HG03064 (cell line): ENCODE results near the gene A1BG.
A peak's percentile ranks its signal among the peaks of the same experiment; 100 is the strongest.
"Not testable (repeated sequence)": the region's sequence is repeated elsewhere in the genome, so short reads cannot be mapped to it uniquely, and the experiment has no call there.

Experiments
- ATAC-seq: cut with Tn5 transposase; IDR thresholded peaks from one replicate; pipeline ENCODE4 v1.9.1; 2021; ENCODE audit warnings: low read depth; ENCODE audit not compliant: unreplicated experiment

A1BG gene

DNA sequence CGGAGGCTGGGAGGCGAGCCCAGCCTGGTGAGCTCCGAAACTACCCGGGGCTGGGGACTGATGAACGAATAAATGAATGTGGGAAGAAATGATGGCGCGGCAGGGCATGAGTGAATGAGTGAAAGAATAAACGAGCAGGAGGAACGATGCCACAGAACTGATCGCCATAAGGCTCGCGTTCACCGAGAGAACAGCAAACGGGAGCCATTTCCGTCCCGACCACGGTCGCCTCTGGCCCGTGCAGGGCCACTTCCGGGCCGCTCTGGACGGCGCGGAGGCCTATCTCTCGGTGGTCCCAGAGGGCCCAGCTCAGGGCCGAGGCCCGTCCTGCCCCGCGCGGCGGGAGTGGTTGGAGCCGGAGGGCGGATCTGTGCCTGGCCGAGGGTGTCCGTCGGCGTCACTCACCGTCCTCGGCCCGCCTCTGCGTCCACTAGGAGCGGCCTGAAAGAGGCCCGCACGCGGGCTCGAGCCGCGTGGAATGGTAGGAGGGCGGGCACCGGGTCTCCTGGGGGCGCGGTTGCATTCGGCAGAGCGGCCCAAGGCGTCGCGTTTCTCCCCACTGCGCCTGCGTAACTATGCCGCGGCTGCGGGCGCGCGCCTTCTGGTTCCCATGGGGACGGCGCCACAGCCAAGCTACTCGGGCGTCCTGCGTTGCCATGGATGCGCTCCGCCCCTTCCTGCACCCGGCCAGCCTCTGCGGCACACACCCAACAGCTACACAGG lies 9.1 kb upstream of the A1BG start, which contains the start of gene ZNF497:
Gene ZNF497, minus strand, starts transcription at position 480 of the 723 bp plus-strand sequence. CDS start 5,116 bp downstream, outside the sequence.
- ATAC-seq, result peak; percentile 88

GRCh38 chr19:58361900-58362271 lies 8.6 kb upstream of the A1BG start:
- ATAC-seq, result no peak

- ATAC-seq, result no peak
These were observed 4.3 kb upstream of the A1BG start for GRCh38 chr19:58357481-58358145.

GRCh38 chr19:58356766-58357480 lies 3.6 kb upstream of the A1BG start:
- no peak for ATAC-seq

GRCh38 chr19:58355908-58356765 lies 2.8 kb upstream of the A1BG start:
- ATAC-seq, result no peak

DNA sequence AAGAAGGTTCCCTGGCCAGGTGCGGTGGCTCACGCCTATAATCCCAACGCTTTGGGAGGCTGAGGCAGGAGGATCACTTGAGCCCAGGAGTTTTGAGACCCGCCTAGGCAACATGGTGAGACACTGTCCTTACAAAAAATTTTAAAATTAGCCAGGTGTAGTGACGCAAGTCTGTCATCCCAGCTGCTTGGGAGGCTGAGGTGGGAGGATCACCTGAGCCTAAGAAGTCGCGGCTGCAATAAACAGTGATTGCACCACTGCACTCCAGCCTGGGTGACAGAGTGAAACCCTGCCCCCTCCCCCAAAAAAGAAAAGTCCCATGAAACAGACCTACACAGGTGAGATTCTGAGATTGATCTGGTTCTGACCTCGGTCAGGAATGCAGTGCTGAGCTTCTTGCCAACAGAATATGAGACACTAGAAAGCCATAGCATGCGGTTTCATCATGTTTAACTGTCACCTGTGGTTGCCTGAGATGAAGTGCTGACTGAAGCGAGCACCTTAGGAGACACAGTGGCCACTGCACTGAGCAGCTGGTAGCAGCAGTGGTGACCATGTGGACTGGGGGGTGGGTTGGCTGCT lies 2.0 kb upstream of the A1BG start:
- no peak for ATAC-seq

DNA sequence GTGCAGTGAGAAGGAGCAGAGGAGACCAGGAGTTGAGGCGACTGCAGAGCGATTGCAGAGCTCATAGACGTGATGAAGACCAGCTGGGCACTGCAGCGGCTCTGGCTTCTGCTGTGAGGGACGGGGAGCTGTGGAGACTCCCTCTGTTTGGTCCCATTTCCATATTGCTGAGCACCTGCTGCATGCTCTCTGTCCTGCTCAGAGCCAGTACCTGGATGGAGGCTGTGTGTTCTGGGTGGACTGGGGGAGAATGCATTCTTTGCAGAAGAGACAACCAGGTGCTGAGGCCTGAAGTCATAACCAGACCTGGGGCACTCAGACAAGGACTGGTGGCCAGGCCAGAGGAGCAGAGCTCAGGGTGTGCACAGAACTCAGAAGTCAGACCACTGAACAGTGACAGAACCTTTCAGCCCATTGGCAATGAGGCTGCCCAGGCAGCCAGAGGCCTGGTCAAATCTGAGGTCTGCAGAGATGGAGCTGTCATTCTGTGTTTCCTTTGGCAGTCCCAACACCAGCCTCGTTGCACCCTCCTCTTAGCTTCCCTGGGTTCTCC lies 1.3 kb upstream of the A1BG start:
- ATAC-seq, result no peak

DNA sequence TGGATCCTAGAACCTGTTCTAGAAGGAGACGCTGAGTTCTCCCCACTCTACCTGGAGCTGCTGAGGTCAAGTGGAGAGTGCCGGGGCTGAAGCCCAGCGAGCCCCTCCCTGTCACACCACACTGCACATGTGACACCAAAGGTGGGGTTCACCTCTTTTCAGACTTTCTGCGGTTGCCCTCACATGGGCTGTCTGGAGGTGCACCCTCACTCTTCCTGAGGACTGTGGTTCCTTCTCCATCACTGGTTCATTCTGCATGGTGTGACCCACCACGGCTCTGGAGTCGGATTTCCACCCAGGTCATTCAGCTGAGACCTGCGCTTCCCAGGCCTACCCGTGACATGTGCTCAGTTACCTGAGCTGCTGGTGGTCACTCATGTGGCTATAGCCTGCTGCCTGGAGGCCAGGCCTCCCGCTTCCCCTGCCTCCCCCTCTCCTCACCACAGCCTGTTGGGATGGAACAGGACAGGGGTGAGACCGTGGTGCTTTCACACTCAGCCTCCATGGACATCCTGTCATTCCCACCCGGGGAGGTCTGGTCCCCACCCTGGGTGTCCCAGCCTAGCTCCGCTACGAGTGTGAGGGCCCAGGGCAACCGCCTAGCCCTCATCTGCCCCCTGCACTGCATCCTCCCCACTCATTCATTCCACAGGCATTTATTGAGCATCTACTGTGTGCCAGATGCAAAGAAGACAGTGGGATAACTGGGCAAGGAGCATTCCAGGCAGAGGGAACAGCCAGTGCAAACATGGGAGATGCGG lies 605 bp upstream of the A1BG start:
- no peak for ATAC-seq

DNA sequence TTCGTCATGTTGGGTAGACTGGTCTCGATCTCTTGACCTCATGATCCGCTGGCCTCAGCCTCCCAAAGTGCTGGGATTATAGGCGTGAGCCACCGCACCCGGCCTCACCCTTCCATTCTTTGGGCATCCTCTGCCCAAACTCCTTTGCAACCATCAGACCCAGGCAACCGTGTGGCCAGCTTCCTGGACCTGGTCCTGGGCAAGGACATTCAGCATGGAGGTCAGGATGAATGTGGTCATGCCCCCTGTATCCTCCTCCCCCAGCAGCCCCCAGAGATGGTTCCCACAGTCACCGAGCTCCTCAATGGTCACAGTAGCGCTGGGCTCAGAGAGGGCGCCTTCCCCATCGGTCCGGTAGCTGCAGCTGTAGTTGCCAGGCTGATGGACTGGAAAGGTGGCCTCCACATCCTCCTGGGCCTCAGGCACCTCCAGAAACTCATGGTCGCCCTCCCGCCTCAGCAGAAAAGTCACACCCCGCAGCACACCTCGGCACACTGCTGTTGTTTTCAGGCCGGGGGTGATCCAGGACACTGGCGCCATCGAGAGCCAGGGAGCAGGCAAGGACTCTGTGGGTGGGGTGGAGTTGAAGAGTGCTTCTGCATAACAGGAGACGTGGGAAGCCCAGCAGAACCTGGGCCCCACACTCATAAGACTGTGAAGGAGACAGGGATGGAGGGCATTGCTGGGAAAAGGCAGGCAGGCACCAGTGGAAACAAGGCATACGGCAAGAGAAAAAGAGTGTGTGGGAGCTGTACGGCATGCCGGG lies 1.1 kb downstream of the A1BG start:
- ATAC-seq, result no peak

DNA sequence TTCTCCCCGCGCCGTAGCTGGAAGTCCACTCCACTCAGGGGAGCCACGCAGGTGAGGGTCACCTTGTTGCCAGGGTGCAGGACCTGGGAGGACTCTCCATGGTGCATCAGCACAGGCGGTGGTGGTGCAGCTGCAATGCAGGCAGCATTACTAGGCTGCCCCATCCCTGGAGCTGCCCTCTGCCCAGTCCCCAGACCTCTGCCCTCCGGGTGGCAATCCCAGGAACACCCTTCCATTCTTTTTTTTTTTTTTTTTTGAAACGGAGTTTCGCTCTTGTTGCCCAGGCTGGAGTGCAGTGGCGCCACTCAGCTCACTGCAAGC lies 1.8 kb downstream of the A1BG start:
- no peak for ATAC-seq

GRCh38 chr19:58350871-58351557 lies 2.3 kb downstream of the A1BG start:
- ATAC-seq, result no peak

GRCh38 chr19:58350001-58350861 lies 3.1 kb downstream of the A1BG start:
- ATAC-seq, result no peak

DNA sequence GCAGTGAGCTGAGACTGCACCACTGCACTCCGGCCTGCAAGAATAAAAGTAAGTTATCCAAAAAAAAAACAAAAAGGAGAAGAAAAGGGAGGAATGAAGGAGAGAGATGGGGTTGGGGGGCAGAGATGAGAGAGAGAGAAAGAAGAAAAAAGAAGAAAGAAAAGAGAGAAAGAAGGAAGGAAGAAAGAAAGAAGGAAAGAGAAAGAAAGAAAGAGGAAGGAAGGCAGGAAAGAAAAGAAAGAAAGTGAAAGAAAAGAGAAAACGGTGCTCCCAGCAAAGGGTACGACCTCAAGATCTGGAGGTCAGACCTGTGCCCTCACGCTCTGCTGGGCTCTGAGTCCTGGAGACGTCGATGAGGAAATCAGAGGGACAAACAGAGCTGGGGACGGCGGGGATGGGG lies 3.7 kb downstream of the A1BG start:
- no peak for ATAC-seq

DNA sequence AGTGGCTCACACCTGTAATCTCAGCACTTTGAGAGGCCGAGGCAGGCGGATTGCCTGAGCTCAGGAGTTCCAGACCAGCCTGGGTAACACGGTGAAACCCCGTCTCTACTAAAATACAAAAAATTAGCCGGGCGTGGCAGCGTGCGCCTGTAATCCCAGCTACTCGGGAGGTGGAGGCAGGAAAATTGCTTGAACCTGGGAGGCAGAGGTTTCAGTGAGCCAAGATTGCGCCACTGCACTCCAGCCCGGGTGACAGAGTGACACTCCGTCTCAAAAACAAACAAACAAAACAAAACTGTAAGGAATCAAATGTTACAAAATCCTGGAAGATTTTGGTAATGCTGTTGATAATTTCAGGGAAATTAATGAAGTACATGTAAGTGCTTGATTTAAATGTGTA lies 5.2 kb downstream of the A1BG start:
- ATAC-seq, result not testable (repeated sequence)

- peak; percentile 91 for ATAC-seq
These were observed 6.0 kb downstream of the A1BG start for GRCh38 chr19:58346961-58347929.

GRCh38 chr19:58345558-58345957 lies 7.7 kb downstream of the A1BG start:
- ATAC-seq, result no peak
